Hematopoietic multipotent progenitor cell treated with erythropoietin and hydrocortisone succinate and interleukin-3 and kit ligand, for 17 days (in vitro differentiated cells): ENCODE data around the gene STAM.
"Not testable (repeated sequence)": the region's sequence is repeated elsewhere in the genome, so short reads cannot be mapped to it uniquely, and the experiment has no call there.

ENCODE experiments used
- DNase-seq: peaks from one replicate; pipeline ENCODE4 v3.0.0-alpha.2; 2015; ENCODE audit warnings: low spot score

Gene STAM

DNA sequence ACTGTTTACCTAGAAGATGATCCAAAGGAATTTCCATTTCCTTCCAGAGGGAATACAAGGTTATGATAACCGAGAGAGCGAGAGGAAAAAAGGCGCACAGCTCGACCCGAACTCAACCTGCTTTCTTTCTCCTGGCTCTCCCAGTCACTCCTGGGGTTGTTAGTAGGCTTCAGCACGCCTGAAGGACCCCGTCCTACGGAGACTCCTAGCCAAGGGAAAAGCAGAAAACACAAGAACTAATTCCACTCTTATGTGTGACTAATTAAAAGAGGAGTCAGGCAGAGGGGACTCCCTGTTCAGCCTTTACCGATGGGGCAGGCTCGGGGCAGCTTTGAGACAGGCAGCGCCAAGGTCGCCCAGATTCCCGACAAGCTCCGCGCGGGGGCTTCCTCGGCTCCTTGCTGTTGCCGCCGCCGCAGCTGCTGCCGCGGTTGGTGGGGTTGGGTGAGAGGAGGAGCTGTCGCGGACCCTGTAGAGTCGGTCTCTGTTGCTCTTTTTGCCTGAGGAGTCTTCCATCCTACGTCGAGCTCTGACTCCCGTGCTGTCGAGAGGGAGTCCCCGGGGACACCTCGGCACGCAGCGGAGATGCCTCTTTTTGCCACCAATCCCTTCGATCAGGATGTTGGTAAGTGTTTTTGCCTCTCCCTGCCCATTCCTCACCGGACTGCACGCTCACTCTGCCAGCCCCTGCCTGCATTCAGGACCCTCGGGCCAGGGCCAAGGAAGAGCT is at the start of gene STAM:
TSS of gene STAM (plus strand) at position 397 of the 730 bp plus-strand sequence. CDS start at position 586, 189 bp downstream.
- peak; percentile 96 for DNase-seq

DNA sequence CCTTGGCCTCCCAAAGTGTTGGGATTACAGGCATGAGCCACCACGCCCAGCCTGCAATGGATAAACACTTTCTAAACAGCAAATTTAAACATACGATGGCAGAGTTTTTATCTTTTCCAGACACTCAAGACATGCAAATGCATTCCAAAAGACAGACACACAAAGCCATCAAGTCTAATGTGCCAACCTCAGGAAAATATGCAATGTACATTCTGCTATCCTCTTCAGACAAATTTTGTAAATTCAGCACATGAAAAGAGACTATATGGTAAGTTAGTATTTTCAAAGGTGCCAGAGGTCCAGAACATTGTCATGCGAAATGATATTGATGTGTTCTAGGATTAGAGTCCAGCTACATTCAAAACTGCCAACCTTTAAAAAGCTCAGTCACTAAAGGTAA is 46.6 kb upstream of the STAM start:
- no peak for DNase-seq

GRCh38 chr10:17599089-17599488 is 44.9 kb upstream of the STAM start:
- DNase-seq: peak; percentile 30

DNA sequence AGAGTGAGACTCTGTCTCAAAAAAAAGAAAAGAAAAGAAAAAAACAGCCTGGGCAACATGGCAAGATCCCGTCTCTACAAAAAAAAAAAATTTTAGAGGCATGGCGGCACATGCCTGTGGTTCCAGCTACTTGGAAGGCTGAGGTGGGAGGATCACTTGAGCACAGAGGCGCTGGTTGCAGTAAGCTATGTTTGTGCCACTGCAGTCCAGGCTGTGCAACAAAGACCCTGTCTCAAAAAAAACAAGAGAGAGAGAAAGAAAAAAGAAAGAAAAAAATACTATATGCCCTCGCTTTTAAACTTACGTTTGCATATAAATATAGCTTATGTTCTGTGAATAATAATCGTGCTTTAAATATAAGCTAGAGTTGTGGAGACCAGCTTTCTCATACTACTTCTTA is 38.0 kb upstream of the STAM start:
- DNase-seq: no peak

- DNase-seq: no peak
Measured at GRCh38 chr10:17606547-17607040, 37.4 kb upstream of the STAM start.

- DNase-seq: no peak
Measured at GRCh38 chr10:17607060-17607459, 36.9 kb upstream of the STAM start.

DNA sequence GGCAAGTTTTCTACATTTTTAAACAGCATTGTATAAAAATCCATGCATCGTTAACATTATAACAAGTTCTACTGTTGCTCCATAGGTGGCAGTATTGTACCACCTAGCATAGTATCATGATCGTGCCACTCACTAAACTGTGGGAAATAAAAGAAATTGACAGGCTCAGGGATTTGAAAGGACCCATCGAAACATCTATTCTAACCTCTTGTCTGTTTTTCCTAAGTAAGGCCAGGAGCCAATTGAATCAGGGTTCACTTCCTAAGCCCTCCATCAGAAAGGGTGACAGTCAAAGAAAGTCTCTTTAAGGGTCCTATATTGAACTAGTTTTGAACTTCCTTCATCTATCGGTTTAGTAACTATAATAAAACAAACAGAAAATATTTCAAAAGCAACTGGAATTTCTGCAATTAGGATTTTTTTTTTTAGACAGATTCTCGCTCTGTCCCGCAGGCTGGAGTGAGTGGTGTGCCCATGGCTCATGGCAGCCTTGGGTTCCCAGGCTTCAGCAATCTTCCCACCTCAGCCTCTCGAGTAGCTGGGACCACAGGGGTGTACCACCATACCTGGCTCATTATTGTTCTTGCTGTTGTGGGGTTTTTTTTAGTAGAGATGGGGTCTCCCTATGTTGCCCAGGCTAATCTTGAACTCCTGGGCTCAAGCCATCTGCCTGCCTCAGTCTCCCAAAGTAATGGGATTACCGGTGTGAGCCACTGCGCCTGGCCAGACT is 36.2 kb upstream of the STAM start:
- DNase-seq: peak; percentile 83

- DNase-seq: no peak
Measured at GRCh38 chr10:17609523-17610079, 34.4 kb upstream of the STAM start.

DNA sequence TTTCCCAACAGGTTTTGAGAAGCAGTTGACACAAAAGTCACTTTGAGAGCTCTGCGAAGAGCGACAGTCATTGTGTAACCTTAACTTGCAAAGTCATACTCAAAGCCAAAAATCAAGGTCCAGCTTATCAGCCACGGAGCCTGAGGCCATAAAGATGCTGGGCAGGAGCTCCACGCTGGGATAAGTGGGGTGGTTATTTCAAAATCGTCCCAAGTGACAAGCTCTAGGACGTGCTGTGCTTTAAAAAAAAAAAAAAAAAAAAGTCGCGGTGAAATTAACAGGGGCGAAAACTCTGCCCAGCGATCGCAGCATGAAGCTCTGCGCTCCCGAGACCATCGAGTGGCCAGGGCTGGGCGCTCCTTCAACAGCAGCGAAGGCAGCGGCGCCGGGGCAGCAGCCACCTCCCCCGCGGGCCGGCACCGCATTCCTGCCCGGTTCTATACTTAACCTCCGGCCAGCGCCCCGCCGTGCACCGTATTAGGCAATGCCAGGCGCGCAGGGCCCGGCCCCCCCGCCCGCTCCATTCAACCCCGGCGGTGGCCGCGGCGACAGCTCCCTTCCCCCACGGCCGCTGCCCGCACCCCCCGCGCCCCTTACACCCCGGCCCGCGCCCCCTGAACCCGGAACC is 27.4 kb upstream of the STAM start:
- DNase-seq: peak; percentile 70

DNA sequence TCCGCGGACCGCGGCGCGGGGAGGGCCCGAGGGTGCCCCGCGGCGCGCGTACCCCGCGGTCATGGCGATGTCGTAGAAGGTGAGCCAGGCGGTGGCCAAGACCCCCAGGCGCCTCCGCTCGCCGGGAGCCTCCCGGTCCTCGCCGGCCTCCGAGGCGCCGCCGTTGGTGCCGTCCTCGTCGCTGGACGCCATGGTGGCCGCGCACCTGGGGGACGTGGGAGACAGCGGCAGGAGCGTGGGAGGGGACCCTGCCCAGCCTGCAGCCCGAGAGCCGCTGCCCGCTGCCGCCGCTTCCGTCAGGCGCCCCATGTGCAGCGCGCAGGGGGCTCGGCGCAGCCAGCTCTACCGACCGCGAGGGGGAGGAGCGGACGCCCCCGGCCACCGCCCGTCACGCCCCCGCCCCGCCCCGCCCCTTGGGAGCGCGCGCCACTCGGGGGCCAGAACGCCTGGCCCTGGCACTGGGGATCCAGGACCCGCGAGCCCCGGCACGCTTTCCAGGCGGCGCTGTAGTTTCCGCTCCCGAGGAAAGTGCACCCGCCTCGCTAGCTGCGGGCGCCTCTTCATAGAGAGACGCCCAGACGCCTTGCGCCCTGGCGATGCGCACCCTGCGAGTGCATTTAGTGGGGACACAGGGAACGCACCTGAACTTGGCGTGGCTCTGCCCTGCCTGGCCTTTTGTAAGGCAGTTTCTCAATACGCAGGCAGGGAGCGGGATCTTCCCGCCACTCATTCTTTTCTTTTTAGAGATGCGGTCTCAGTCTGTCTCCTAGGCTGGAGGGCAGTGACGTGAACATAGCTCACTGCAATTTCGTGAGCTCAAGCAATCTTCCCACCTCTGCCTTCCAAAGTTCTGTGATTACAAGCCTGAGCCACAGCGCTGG is 26.7 kb upstream of the STAM start, which contains the start of gene HACD1:
TSS of gene HACD1 (minus strand) at position 344 of the 881 bp plus-strand sequence. CDS start at position 309, 35 bp downstream.
- peak; percentile 82 for DNase-seq

- no peak for DNase-seq
Measured at GRCh38 chr10:17622061-17622460, 21.9 kb upstream of the STAM start.

GRCh38 chr10:17624996-17625395 is 19.0 kb upstream of the STAM start:
- no peak for DNase-seq

DNA sequence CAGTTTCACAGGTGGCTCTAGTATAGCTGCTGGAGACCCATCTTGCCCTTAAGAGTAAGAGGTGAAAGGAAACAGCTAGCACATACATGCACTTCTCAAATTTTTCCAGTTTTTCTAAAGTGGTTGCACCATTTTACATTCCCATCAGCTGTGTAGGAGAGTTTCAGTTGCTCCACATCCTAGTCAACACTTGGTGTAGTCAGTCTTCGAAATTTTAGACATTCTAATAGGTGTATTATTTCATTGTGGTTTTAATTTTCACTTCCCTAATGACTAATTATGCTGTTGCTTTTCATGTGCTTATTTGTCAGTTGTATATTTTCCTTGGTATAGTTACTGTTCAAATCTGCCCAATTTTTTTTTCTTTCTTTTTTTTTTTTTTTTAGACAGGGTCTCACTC is 17.3 kb upstream of the STAM start:
- DNase-seq: no peak

DNA sequence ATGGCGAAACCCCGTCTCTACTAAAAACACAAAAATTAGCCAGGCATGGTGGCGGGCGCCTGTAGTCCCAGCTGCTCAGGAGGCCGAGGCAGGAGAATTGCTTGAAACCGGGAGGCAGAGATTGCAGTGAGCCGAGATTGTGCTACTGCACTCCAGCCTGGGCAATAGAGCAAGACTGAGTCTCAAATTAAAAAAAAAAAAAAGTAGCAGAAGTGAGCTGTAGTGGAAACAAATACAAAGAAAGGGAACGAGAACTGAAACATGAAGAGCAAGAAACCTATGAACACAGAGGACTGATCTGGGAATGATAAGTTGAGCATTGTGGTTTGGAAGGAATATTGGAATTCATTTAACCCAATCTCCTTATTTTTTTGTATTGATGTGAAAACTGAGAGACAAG is 11.4 kb upstream of the STAM start:
- not testable (repeated sequence) for DNase-seq

DNA sequence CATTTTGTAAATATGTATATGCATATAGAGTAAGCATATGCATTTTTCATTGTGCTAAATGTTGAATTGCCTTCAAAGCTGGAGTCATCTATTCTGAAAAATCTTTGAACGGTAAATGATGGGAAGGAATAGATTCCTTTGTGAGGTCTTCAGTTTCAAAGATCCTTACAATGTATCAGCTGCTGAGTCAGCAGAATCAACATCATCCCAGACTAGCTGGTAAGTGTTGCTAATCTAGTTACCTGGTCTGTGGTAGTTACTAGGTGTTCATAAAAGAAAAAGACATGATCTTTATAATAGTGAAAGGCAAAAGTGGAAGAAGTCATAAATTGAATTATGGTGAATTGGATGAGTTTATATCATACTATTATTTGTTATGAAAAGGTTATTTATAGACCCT is 10.6 kb upstream of the STAM start:
- DNase-seq: no peak

- DNase-seq: no peak
Measured at GRCh38 chr10:17637869-17638268, 6.1 kb upstream of the STAM start.

GRCh38 chr10:17640331-17640816 is 3.6 kb upstream of the STAM start:
- DNase-seq: no peak

DNA sequence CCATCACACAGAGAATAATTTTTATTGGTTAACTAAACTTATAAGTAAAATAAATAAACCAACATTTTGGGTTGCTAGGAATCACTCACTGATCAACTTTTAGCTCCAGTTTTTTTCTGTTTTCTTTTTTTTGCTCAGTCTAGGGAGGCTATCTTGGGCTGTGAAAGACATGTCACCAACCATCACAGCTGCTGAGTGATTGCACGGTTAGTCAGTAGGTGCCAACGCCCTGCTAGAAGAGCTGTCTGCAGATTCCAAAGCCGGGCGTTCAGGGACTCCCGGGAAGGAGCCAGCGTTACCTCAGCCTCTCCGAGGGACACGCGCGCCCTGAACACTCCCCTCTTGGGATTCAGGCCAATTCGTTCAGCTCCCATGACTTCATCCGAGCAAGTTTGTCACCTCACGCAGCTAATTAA is 604 bp upstream of the STAM start:
- DNase-seq: peak; percentile 88

- peak; percentile 75 for DNase-seq
Measured at GRCh38 chr10:17644485-17644943, 563 bp downstream of the STAM start.

DNA sequence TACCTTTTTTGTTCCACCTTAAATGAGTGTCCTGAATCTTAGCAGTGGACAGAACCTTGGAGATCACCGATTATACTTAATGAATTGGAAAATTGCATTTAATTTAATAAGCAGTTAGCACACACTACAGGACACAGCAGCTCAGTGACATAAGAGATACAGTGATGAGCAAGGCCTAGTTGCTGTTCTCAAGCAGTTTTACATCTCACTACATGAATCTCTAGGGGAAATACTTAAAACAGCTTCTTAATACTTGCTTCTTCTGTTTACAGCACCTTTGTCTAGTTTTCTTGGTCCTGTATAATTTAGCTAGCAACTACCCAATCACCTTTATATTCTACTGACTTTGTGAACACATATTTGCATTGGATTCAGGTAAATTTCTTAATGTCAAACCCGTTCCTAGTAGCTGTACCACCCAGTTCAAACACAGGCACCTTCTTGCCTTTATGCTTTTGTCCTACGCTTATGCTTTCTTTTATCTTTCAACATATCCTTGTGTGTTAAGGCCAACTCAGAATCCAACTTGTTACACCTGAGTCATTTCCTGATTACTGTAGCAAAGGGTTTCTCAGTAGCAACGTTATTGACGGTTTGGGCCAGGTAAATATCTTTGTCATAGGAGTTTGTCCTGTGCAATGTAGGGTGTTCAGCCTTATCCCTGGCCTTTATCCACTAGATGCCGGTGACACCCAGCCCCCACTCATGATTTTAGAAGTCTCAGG is 1.8 kb downstream of the STAM start:
- peak; percentile 73 for DNase-seq
